ENCODE results near the gene IGSF9. TPM values are rescaled to one million over a fixed set of nuclear protein-coding genes. Genes with fewer than 3 reads are reported as not detected.

Gene IGSF9
- total RNA-seq = not detected in 2 replicates

GRCh38 chr1:159945483-159946241 is at the start of gene IGSF9:
Gene IGSF9, minus strand, starts transcription at chr1:159945613. Its CDS starts 2,159 bp downstream, at chr1:159943454.

GRCh38 chr1:159953536-159954515 is 8.4 kb upstream of the IGSF9 start, which contains the start of gene SLAMF9:
Gene SLAMF9, minus strand, starts transcription at chr1:159954237. Its CDS starts 100 bp downstream, at chr1:159954137.

GRCh38 chr1:159924791-159925718 is 20.4 kb downstream of the IGSF9 start, which contains the start of gene TAGLN2:
Gene TAGLN2, minus strand, starts transcription at chr1:159925507. Its CDS starts 4,998 bp downstream, at chr1:159920509.

GRCh38 chr1:159900086-159900680 is 45.2 kb downstream of the IGSF9 start, which contains the start of gene CFAP45:
Gene CFAP45, minus strand, starts transcription at chr1:159900165. Its CDS starts 67 bp downstream, at chr1:159900098.

Small RNA genes lying within 50 kb of the gene (small RNA-seq; reads per million reads assigned to genes)
- gene MIR4259 = not detected

Other genes with a start within 250 kb of the IGSF9 start
- gene CRP, start 231.0 kb downstream of the IGSF9 start, total RNA-seq = not detected in 2 replicates
- 6.8 and 9.8 TPM in 2 replicates for gene DUSP23, start 164.7 kb downstream of the IGSF9 start, total RNA-seq
- not detected in 2 replicates for gene FCRL6, start 143.3 kb downstream of the IGSF9 start, total RNA-seq
- 0.11 TPM in 1 of 2 replicates, not detected in the other for gene SLAMF8, start 118.7 kb downstream of the IGSF9 start, total RNA-seq
- gene VSIG8, start 83.0 kb downstream of the IGSF9 start, total RNA-seq = not detected in 2 replicates
- gene CFAP45, start 45.4 kb downstream of the IGSF9 start, total RNA-seq = 0.65 and 1.1 TPM in 2 replicates
- 261 and 286 TPM in 2 replicates for gene TAGLN2, start 20.1 kb downstream of the IGSF9 start, total RNA-seq
- 0.65 and 0.86 TPM in 2 replicates for gene SLAMF9, start 8.6 kb upstream of the IGSF9 start, total RNA-seq
- 7.4 and 8.6 TPM in 2 replicates for gene PIGM, start 86.4 kb upstream of the IGSF9 start, total RNA-seq
- not detected in 2 replicates for gene KCNJ10, start 124.5 kb upstream of the IGSF9 start, total RNA-seq
- gene KCNJ9, start 135.9 kb upstream of the IGSF9 start, total RNA-seq = under 0.01 and 0.11 TPM in 2 replicates
- 19.9 and 20.2 TPM in 2 replicates for gene IGSF8, start 153.0 kb upstream of the IGSF9 start, total RNA-seq
- gene ATP1A2, start 170.1 kb upstream of the IGSF9 start, total RNA-seq = 0.22 and 0.91 TPM in 2 replicates
- gene ATP1A4, start 206.0 kb upstream of the IGSF9 start, total RNA-seq = not detected in 2 replicates
- gene CASQ1, start 245.0 kb upstream of the IGSF9 start, total RNA-seq = 0.32 and 0.65 TPM in 2 replicates

All from articular chondrocyte of knee joint (primary cell).